SK-N-MC (cell line): Measurements from ENCODE around the gene PDS5B.

ENCODE experiments used
- EZH2 ChIP-seq: fragments of 200-600 bp; sonication (generic); IDR thresholded peaks from one replicate; pipeline ENCODE4 v1.6.1; 2017; ENCODE audit warnings: antibody characterized with exemption
- FOXP2 ChIP-seq: optimal IDR thresholded peaks from 2 replicates; pipeline ENCODE3; 2011; ENCODE audit warnings: mild to moderate bottlenecking, moderate library complexity; ENCODE audit not compliant: insufficient read depth; ENCODE audit errors: extremely low read length, control extremely low read depth
- POLR2AphosphoS5 ChIP-seq: IDR thresholded peaks from 2 replicates; pipeline ENCODE4 v1.6.1; 2012; ENCODE audit warnings: mild to moderate bottlenecking, low read depth, low read length, borderline replicate concordance

DNA sequence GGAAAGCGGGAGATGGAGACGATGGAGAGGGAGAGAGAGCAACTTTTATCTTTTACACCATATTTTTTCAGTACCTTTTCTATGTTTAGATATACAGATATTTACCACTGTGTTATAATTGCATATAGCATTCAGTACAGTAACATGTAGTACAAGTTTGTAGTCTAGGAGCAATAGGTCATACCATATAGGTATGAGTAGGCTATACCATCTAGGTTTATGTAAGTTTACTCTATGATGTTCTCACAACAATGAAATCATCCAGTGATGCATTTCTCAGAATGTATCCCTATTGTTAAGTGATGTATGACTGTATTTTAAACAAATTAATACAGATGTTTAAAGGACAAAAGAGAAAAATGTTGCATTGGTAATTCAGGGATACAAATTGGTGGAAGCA lies 136.1 kb downstream of the PDS5B start:
- TF ChIP-seq EZH2 (no peak), POLR2AphosphoS5 (no peak), FOXP2 (no peak)
